Measurements from ENCODE around the gene BEND6. TPM values are rescaled to one million over a fixed set of nuclear protein-coding genes. Genes with fewer than 3 reads are reported as not detected.

Gene BEND6
- total RNA-seq, 4 donors from 2014 or later: 2.0 to 7.8 (median 3.3) TPM

DNA sequence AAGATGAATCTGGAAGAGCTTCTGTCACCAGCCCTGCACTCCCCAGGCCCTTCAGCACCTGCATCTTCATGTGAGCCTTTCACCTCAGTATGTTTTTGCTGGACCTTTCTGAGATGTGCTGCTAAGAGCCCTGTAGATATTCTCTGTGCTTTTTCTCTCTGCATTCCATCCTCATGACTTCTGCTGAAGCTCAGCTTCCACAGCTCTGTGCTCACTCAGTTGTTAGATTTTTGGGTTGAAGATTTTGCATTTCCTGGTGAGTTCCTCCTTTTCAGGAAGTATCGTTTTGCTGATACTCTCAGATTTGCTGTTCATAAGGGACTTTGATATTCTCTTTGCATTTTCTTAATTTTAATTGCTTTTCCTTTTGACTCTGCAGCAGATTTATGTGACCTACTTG lies 109.9 kb downstream of the BEND6 start:
- no peak for TF ChIP-seq POLR2A (IDR thresholded peaks at IDR 0.05)
- TF ChIP-seq CTCF (IDR thresholded peaks at IDR 0.05): no peak
- TF ChIP-seq EP300 (IDR thresholded peaks at IDR 0.05): no peak
- 84 to 89% methylated on average over 1 of the region's 1 CpG for WGBS, 2 donors
- H3K36me3 ChIP-seq: peaks cover 0 to 55% (median 0%) of the 10 kb centered on the region in 3 donors
- H3K27ac ChIP-seq: no peak overlapping the region
- no peaks in the 10 kb centered on the region for H3K27me3 ChIP-seq
- no peak for DNase-seq (ENCODE audit: low spot score in 2 of 2)
- H3K4me1 ChIP-seq: no peaks in the 10 kb centered on the region
- H3K4me3 ChIP-seq: no peak overlapping the region
- no peaks in the 10 kb centered on the region for H3K9me3 ChIP-seq

DNA sequence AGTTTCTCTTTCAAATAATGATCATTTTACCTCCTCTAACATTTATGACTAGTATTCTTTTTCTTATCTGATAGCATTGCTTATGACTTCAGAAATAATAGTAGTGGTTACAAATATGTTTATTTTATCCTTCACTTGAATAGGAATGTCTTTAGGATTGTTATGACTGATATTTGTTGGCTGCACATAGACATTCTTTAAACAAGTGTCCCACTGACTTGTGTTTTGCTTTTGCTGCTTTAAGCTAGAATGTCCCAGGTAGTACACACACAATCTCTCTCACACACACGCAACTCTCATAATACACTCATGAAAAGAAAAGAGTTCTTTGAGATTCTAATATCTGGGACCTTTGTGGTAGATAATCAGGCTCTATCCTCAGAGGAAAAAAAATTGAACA lies 113.2 kb downstream of the BEND6 start:
- H3K9me3 ChIP-seq: no peaks in the 10 kb centered on the region
- no peak overlapping the region for H3K4me3 ChIP-seq
- peaks cover 0 to 22% (median 0%) of the 10 kb centered on the region in 3 donors for H3K36me3 ChIP-seq
- no peak overlapping the region for H3K27ac ChIP-seq
- TF ChIP-seq CTCF (IDR thresholded peaks at IDR 0.05) (no peak), EP300 (IDR thresholded peaks at IDR 0.05) (no peak), POLR2A (IDR thresholded peaks at IDR 0.05) (no peak)
- WGBS, 2 donors: 79 to 87% methylated on average over 1 of the region's 1 CpG
- H3K27me3 ChIP-seq: no peaks in the 10 kb centered on the region
- no peaks in the 10 kb centered on the region for H3K4me1 ChIP-seq
- no peak for DNase-seq (ENCODE audit: low spot score in 2 of 2)

GRCh38 chr6:57069228-57069627 lies 114.3 kb downstream of the BEND6 start:
- TF ChIP-seq POLR2A (IDR thresholded peaks at IDR 0.05) (no peak), CTCF (IDR thresholded peaks at IDR 0.05) (no peak), EP300 (IDR thresholded peaks at IDR 0.05) (no peak)
- H3K4me1 ChIP-seq: no peaks in the 10 kb centered on the region
- WGBS, 2 donors: 85 to 86% methylated on average over 4 of the region's 4 CpGs

DNA sequence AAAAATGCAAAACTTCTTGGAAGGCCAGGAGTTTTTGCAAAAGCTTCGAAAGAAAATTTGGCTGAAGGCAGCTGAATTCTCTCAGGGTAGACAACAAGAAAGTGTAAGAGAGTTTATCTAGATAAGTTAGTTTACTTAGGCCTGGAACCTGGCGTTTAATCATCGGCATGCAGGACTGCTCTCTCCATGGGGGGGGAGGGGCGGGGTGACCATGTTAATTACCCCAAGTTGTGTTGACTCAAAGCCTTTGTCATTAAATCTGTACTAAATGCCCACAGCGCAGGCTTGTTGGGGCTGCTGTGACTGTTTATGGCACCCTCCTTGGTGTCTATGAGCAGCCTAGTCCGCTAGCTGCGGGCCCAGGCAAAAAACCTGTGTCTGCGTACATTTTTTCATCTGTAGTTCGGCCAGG lies 115.0 kb downstream of the BEND6 start:
- TF ChIP-seq EP300 (IDR thresholded peaks at IDR 0.05) (no peak), POLR2A (IDR thresholded peaks at IDR 0.05) (no peak), CTCF (IDR thresholded peaks at IDR 0.05) (no peak)
- no peak overlapping the region for H3K27ac ChIP-seq
- H3K36me3 ChIP-seq: peaks cover 0 to 11% (median 0%) of the 10 kb centered on the region in 3 donors
- no peaks in the 10 kb centered on the region for H3K9me3 ChIP-seq
- H3K27me3 ChIP-seq: no peaks in the 10 kb centered on the region
- DNase-seq (ENCODE audit: low spot score in 2 of 2): no peak
- H3K4me1 ChIP-seq: no peaks in the 10 kb centered on the region
- no peak overlapping the region for H3K4me3 ChIP-seq
- WGBS, 2 donors: 78 to 84% methylated on average over 9 of the region's 9 CpGs

More at GRCh38 chr6:57069228-57069627, 114.3 kb downstream of the BEND6 start:
- peaks cover 0 to 18% (median 0%) of the 10 kb centered on the region in 3 donors for H3K36me3 ChIP-seq
- H3K27ac ChIP-seq: no peak overlapping the region
- H3K9me3 ChIP-seq: no peaks in the 10 kb centered on the region
- H3K27me3 ChIP-seq: no peaks in the 10 kb centered on the region
- H3K4me3 ChIP-seq: no peak overlapping the region
- no peak for DNase-seq (ENCODE audit: low spot score in 2 of 2)

GRCh38 chr6:57072108-57072507 lies 117.2 kb downstream of the BEND6 start:
- Histone ChIP-seq H3K27ac (no peak overlapping the region), H3K27me3 (no peaks in the 10 kb centered on the region), H3K4me3 (no peak overlapping the region), H3K36me3 (peaks cover 0 to 6% (median 0%) of the 10 kb centered on the region in 3 donors), H3K9me3 (no peaks in the 10 kb centered on the region), H3K4me1 (no peaks in the 10 kb centered on the region)
- WGBS, 2 donors: 84 to 95% methylated on average over 3 of the region's 3 CpGs
- DNase-seq (ENCODE audit: low spot score in 2 of 2): no peak
- TF ChIP-seq CTCF (IDR thresholded peaks at IDR 0.05) (no peak), POLR2A (IDR thresholded peaks at IDR 0.05) (no peak), EP300 (IDR thresholded peaks at IDR 0.05) (no peak)
